HG03460 (cell line): Measurements from ENCODE around the gene SUCO.

ENCODE experiments used
- ATAC-seq: cut with Tn5 transposase; IDR thresholded peaks from one replicate; pipeline ENCODE4 v1.9.1; 2021; ENCODE audit not compliant: unreplicated experiment

The SUCO gene

GRCh38 chr1:172640111-172640510 lies 107.2 kb downstream of the SUCO start:
- no peak for ATAC-seq

- no peak for ATAC-seq
Observed at GRCh38 chr1:172641492-172641891, 108.5 kb downstream of the SUCO start.

- no peak for ATAC-seq
Observed at GRCh38 chr1:172642970-172643369, 110.0 kb downstream of the SUCO start.

GRCh38 chr1:172646653-172647052 lies 113.7 kb downstream of the SUCO start:
- ATAC-seq, result no peak

- no peak for ATAC-seq
Observed at GRCh38 chr1:172647110-172647564, 114.2 kb downstream of the SUCO start.

GRCh38 chr1:172647987-172648386 lies 115.0 kb downstream of the SUCO start:
- ATAC-seq, result no peak

GRCh38 chr1:172650474-172651193 lies 117.7 kb downstream of the SUCO start:
- no peak for ATAC-seq

- ATAC-seq, result no peak
Observed at GRCh38 chr1:172653015-172653709, 120.2 kb downstream of the SUCO start.

GRCh38 chr1:172654535-172654934 lies 121.6 kb downstream of the SUCO start:
- ATAC-seq, result no peak

GRCh38 chr1:172656576-172656975 lies 123.6 kb downstream of the SUCO start:
- ATAC-seq, result no peak

- no peak for ATAC-seq
Observed at GRCh38 chr1:172657586-172657985, 124.6 kb downstream of the SUCO start.

- ATAC-seq, result no peak
Observed at GRCh38 chr1:172658871-172659453, 126.0 kb downstream of the SUCO start, which contains the start of gene FASLG. TSS of gene FASLG (plus strand) at chr1:172659103. CDS start at chr1:172659202, 99 bp downstream.

GRCh38 chr1:172661107-172661506 lies 128.2 kb downstream of the SUCO start:
- no peak for ATAC-seq
